GM18951 (cell line): Measurements from ENCODE around the gene TFDP2.
"Not testable (repeated sequence)": the region's sequence is repeated elsewhere in the genome, so short reads cannot be mapped to it uniquely, and the experiment has no call there.

ENCODE experiments used
- POLR2A ChIP-seq: IDR thresholded peaks from 4 replicates; pipeline ENCODE4 v1.6.1; 2011; ENCODE audit warnings: mild to moderate bottlenecking; ENCODE audit not compliant: insufficient read length, insufficient read depth; ENCODE audit errors: extremely low read depth
- in situ Hi-C: fragments of 300-500 bp; cut with MboI; formaldehyde crosslinking; loops from one replicate; pipeline ENCODE4 v1.12.0; 2022; ENCODE audit warnings: low sequenced_read_pairs, mixed read lengths, inconsistent platforms; ENCODE audit not compliant: unreplicated experiment

The TFDP2 gene

GRCh38 chr3:141979050-141979671, 170.2 kb downstream of the TFDP2 start:
- TF ChIP-seq POLR2A = no peak
- in situ Hi-C loops = no loop called here

GRCh38 chr3:141974777-141975176, 174.6 kb downstream of the TFDP2 start:
- in situ Hi-C loops = not testable (repeated sequence)

GRCh38 chr3:141972399-141972798, 176.9 kb downstream of the TFDP2 start:
- no peak for TF ChIP-seq POLR2A
- in situ Hi-C loops = no loop called here

DNA sequence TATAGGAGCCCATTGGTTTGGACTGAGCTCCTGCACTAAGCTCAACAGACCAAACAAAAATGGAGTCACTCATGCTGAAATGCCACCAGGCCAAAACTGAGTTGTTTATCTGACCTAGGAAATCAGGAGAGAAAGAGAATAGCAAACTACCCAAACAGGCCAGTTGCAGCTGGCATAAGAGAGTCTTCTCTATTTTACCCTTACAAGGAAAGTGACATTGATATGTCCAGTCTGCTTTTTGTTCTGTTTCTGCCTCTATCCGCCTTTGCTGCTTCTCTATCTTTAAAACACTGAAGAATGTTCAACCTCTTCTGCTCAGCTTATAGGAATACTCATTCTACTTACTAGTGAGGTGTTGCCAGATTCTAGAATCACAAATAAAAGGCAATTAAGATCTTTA, 177.8 kb downstream of the TFDP2 start:
- no peak for TF ChIP-seq POLR2A
- in situ Hi-C loops = no loop called here

GRCh38 chr3:141969711-141970110, 179.6 kb downstream of the TFDP2 start:
- TF ChIP-seq POLR2A = no peak
- in situ Hi-C loops = no loop called here

GRCh38 chr3:141965471-141965870, 183.9 kb downstream of the TFDP2 start:
- no peak for TF ChIP-seq POLR2A
- in situ Hi-C loops = no loop called here

GRCh38 chr3:141963301-141963700, 186.0 kb downstream of the TFDP2 start:
- in situ Hi-C loops = no loop called here
- TF ChIP-seq POLR2A = no peak

DNA sequence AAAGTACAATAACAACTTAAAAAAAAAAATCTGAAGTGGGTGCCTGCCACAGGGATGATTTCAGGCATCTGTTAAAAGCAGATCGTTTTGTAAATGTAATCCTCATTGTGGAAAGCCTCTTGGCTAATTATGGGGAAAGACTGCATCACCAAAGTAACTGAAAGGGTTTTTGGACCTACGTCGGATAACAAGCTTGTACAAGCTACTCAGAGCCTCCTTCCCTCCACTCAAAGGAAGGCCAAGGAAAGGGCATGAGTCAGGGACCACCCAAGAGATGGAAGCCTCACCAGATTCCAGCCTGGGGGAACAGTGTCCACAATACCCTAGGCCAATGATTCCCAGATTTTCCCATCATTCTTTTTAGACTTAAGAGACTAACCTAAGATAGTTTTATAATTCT, 188.6 kb downstream of the TFDP2 start:
- no peak for TF ChIP-seq POLR2A
- in situ Hi-C loops = no loop called here

DNA sequence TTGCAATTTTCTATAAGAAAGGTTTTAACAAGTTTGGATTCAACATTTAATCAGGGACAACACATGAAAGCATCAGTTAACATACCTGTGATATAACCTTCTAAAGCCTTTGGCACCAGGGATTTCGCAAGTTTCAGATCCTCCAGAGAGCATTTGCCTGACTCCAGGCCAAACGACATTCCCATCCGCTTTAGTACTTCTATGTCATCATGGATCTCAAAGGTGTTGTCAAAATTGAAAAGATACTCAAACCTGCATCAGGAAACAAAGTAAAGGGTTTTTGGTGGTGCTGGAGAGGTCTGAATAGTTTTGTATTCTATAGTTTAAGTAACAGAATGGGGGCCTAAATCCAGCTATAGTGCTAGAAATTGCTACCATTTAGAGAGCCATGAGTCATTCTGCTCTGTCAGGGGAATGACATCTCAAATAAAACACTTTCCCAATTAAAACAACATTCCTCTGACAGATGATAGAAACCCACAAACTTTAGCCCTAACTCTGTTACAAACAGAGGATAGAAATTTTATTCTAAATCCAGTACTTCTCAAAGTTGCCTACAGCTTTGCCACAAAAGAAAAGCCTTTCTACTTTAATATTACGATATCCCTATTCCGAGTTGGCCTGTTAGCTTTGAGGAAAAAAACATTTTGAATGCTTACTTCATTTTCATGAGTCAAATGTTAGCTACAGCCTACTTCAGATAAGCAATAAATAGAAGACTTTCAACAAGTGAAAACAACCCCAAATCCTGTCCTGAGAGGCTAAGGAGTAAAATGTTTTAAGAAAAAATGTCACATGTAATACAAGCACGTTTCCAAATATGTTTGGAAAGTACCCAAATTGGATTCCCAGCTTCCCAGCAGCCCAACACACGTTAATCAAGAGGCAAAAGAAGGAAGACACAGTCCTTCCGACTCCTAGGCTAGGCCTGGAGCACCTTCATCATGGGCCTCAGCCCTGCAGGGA, 189.5 kb downstream of the TFDP2 start:
- TF ChIP-seq POLR2A = no peak
- in situ Hi-C loops = no loop called here

DNA sequence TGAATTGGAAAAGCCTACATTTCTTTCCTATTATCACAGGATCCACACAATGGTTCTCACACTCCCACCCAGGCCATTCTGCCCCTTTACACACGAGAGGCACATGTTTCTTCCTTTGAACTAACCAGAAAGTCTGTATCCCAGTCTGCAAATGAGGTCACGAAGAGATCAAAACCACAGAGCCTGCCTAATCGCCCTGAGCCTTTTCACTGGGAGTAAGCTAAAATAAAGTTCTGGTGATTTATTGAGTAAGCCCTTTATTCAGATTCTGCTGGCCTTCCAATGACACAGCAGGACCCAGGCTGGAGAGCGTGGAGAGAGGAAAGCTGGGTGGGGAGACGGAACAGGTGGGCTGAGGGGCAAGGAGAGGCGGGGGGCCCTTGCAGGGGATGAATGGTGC, 194.2 kb downstream of the TFDP2 start:
- no peak for TF ChIP-seq POLR2A
- in situ Hi-C loops = no loop called here

DNA sequence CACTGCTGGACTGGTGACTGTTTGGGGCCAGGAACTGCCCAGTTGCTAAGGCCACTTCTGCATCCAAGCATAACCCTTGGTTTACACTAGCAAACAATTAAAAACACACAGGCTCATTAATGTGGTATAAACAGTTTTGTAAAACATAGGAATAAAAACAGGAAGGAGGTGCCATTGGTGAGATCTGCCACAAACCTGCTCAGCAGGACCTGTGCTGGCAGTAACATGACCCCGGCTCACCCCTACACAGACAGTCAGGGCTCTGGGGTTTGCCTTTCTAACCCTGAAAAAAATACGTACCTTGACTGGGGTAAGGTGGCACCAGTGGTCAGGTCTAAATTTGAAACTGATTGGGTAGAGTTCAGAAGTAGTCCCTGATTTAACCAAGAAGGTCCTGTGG, 196.7 kb downstream of the TFDP2 start:
- in situ Hi-C loops = no loop called here
- TF ChIP-seq POLR2A = no peak

DNA sequence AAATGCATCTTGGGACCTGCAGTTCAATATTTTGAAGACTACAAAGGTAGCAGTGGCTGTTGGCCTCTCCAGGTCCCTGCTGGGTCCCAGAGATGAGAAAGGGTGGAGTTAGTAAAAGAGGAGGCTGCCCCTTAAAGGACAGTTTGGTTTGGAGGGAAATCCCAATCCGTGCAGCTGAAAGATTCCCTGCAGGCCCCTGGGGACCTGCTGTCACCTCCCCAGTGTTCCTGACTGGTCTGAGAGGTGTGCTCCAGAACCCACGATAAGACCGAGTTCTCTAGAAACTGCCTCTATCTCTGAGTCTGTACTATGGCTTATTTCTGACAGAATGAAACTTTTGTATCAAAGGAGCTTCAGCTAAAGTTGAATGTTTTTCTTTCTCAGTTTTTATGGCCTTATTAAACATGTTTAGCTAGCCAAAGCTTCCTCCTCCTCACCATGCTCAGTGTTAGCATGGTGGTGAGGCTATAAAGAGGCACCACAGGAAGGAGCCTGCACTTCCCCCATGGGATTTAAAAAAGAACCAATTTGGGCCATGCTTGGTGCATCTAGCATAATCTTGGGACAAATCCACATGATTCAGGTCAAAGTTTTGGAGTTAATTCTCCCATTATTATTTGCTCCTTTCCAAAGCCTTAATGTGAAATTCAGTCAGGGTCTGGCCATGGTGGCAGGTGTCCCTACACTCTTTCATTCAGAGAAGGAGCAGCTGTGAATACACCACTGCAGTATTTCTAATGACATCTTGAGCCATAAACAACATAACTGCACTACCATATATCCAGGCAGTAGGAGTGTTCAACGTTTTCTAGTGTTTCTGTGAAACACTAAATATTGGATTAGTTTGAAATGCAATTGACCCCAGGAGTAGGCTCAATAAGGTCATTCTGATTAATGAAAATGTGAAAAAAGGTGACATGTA, 198.5 kb downstream of the TFDP2 start:
- TF ChIP-seq POLR2A = no peak
- in situ Hi-C loops = no loop called here

DNA sequence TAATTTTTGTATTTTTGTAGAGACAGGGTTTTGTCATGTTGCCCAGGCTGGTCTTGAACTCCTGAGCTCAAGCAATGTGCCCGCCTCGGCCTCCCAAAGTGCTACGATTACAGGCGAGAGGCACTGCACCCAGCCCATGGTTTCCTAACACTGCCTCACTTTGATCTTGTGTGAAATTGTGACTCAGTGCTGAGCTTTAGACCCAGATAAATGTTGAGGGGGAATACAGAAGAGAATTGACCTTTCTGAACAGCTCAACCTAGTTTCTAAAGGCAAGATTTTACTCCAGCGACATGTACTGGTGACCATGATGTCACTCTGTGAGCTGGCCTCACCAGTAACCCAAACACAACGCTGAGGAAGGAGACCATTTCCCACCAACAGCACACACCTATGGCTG, 199.4 kb downstream of the TFDP2 start:
- TF ChIP-seq POLR2A = no peak
- in situ Hi-C loops = no loop called here
